Ectodermal cell (in vitro differentiated cells): ENCODE results near the gene GRID2.

ENCODE experiments used
- H3K27ac ChIP-seq: 2 replicates; pipeline ENCODE4 v1.7.0; 2013; ENCODE audit warnings: mild to moderate bottlenecking, low read depth, low read length; ENCODE audit not compliant: insufficient read depth, poor library complexity, severe bottlenecking
- H3K27me3 ChIP-seq: 2 replicates; pipeline ENCODE4 v1.7.0; 2013; ENCODE audit warnings: mild to moderate bottlenecking, low read length; ENCODE audit not compliant: insufficient read depth, control insufficient read depth, poor library complexity, severe bottlenecking
- H3K36me3 ChIP-seq: one replicate; pipeline ENCODE4 v1.7.0; 2013; ENCODE audit warnings: low read length; ENCODE audit not compliant: control insufficient read depth, insufficient read depth
- H3K4me1 ChIP-seq: one replicate; pipeline ENCODE4 v1.7.0; 2013; ENCODE audit warnings: low read length; ENCODE audit not compliant: control insufficient read depth, insufficient read depth
- H3K4me3 ChIP-seq: 2 replicates; pipeline ENCODE4 v1.7.0; 2013; ENCODE audit warnings: low read depth, low read length, control low read depth; ENCODE audit not compliant: insufficient read depth
- H3K9me3 ChIP-seq: 2 replicates; pipeline ENCODE4 v1.7.0; 2013; ENCODE audit warnings: mild to moderate bottlenecking, low read length, moderate library complexity; ENCODE audit not compliant: control insufficient read depth
- WGBS, 2 experiments: methylation state at CpG; one replicate each; pipeline ENCODE4 v1.1.7; 2013; ENCODE audit warnings: missing lambda C conversion rate in 2 of 2; 5-methylcytosine and 5-hydroxymethylcytosine counted together

The GRID2 gene

GRCh38 chr4:92968556-92968955, 664.8 kb downstream of the GRID2 start:
- Histone ChIP-seq H3K36me3 (no peaks in the 10 kb centered on the region), H3K4me1 (no peaks in the 10 kb centered on the region), H3K4me3 (no peak overlapping the region), H3K27me3 (no peaks in the 10 kb centered on the region), H3K9me3 (no peaks in the 10 kb centered on the region), H3K27ac (no peak overlapping the region)
- WGBS, 2 experiments = no CpG with 5 or more reads among the region's 1 CpG

DNA sequence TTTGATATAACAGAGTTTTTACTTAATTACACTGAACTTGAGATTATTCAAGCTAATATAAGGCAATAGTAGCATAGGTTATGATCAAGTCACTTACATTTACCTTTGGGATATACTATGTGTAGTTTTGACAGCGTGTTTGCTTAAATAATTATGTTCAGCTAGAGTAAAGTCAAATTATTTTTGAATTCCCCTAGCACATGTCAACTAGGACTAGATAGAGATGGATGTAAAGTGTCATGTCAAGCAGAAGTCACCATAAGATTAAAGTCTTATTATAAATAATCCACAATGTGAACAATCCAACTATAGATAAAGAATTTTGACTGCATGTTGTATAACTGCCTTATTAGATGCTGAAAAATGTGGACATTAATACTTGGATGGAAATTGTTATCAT, 665.2 kb downstream of the GRID2 start:
- no peak overlapping the region for H3K27ac ChIP-seq
- WGBS, 2 experiments = 86% methylated on average over 1 of the region's 1 CpG; no CpG with 5 or more reads in 1 of the 2 experiments
- no peaks in the 10 kb centered on the region for H3K4me1 ChIP-seq
- no peaks in the 10 kb centered on the region for H3K27me3 ChIP-seq
- no peaks in the 10 kb centered on the region for H3K36me3 ChIP-seq
- no peaks in the 10 kb centered on the region for H3K9me3 ChIP-seq
- H3K4me3 ChIP-seq = no peak overlapping the region

DNA sequence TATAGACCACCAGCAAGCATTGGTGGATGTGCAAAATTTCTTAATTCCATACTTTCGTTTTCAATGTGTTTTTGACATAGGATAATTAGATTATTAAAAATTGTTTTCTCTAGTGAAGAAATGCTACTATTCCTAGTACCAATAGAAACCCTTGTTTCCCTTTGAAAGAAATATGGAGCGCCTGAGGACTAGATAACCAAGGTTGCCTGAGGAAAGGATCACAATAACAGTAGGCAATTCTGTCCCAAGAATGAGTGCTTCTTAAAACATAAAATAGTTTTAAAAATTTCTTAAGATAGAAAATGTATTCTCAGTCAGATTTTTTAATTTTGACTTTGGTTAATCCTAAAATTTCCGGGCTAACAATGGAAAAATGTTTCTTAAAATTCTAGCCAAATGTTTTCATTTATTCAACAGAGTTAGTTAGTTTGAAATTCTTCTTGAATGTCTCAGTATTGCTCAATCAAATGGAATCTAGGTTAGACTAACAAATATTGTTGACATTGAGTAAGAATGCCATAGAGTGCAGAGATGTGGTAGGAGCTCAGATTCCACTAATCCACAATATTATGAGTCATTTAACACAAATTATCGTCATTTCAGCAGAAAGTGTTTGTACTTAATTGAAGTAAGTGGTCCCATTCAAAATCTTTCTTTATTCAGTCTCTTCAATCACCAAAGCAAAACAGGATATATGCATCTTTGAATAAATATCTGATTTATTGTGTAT, 666.0 kb downstream of the GRID2 start:
- Histone ChIP-seq H3K27ac (no peak overlapping the region), H3K27me3 (no peaks in the 10 kb centered on the region), H3K9me3 (no peaks in the 10 kb centered on the region), H3K4me3 (no peak overlapping the region), H3K4me1 (no peaks in the 10 kb centered on the region), H3K36me3 (no peaks in the 10 kb centered on the region)
- 94 to 100% methylated on average over 1 to 2 of the region's 4 CpGs for WGBS, 2 experiments

DNA sequence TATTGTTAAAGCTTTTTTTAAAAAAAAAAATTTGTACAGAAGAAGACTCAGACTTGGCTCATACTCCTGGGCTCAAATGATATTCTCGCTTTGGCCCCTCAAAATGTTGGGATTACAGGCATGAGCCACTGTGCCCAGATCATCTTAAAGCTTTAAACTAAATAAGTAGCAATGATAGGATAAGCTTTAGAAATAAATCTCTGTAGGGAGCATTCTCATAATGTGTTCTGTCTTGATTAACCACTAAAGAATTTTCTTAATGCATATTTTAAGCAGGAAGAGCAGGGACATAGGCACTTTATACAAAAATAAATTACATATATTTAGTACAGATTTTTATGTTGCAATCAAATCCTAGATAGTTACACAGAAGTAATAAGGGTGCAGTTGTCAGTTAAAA, 667.2 kb downstream of the GRID2 start:
- WGBS, 2 experiments = 90 to 100% methylated on average over 1 of the region's 1 CpG
- Histone ChIP-seq H3K27ac (no peak overlapping the region), H3K4me3 (no peak overlapping the region), H3K36me3 (no peaks in the 10 kb centered on the region), H3K4me1 (no peaks in the 10 kb centered on the region), H3K9me3 (no peaks in the 10 kb centered on the region), H3K27me3 (no peaks in the 10 kb centered on the region)

DNA sequence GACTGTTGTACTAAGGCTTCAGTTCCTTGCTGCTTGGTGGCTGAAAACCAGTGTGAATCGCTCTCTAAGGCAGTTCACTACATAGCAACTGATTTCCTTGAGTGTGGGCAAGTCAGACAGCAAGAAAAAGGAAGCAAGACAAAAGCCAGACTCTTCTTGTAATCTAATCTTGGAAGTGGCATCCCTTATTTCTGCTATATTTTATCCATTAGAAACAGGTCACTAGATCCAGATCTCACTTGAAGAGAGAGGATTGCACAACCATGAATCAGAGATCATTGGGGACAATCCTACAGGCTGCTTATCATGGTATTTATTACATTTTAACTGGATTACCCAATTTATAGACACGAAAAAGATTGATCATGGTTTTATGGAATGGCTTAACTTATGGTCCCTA, 684.5 kb downstream of the GRID2 start:
- Histone ChIP-seq H3K4me3 (no peak overlapping the region), H3K4me1 (no peaks in the 10 kb centered on the region), H3K9me3 (no peaks in the 10 kb centered on the region), H3K27ac (no peak overlapping the region), H3K27me3 (no peaks in the 10 kb centered on the region), H3K36me3 (no peaks in the 10 kb centered on the region)
- 94 to 100% methylated on average over 1 of the region's 2 CpGs for WGBS, 2 experiments

DNA sequence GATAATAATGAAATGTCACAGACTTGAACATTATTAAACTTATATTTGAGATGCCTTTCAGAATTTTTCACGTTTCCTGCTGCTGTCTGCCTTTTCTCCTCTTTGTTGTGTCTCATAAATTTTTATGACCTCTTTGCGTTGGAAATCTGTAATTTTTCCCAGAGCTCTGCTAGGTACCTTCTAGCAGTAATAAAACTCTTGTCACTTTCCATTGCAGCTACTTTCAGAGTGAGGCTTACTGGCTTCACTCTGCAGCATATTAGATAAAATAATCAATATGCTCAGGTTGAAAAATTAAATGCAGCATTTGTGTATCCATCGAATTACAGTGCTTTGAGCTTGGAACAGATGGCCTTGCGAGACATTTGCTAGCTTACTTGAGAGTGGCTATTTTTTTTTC, 689.0 kb downstream of the GRID2 start:
- Histone ChIP-seq H3K36me3 (no peaks in the 10 kb centered on the region), H3K4me1 (no peaks in the 10 kb centered on the region), H3K27me3 (no peaks in the 10 kb centered on the region), H3K9me3 (no peaks in the 10 kb centered on the region), H3K27ac (no peak overlapping the region), H3K4me3 (no peak overlapping the region)
- 88 to 96% methylated on average over 3 to 4 of the region's 4 CpGs for whole genome bisulfite sequencing, 2 experiments

GRCh38 chr4:92994727-92995126, 691.0 kb downstream of the GRID2 start:
- 69 to 91% methylated on average over 2 of the region's 2 CpGs for WGBS, 2 experiments
- no peaks in the 10 kb centered on the region for H3K36me3 ChIP-seq
- H3K4me1 ChIP-seq = no peaks in the 10 kb centered on the region
- no peaks in the 10 kb centered on the region for H3K9me3 ChIP-seq
- no peaks in the 10 kb centered on the region for H3K27me3 ChIP-seq
- no peak overlapping the region for H3K4me3 ChIP-seq
- no peak overlapping the region for H3K27ac ChIP-seq

DNA sequence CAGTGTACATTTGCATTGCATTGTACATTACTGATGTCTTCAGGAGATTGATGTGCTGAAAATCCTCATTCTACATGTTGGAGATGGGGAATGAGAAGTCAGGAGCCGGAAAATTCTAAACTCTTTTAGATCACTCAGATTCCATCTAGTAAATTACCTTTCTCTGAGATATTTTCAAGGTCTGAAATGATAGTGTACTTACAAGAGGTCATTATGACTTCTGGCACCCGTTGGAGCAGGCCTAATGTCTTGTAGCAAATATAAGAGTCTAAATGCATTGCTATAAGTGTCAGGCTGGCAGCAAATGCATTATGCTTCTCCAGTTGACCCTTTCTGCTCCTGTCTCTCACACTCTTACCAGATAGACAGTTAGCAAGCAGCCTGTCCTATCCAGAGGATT, 692.8 kb downstream of the GRID2 start:
- Histone ChIP-seq H3K9me3 (no peaks in the 10 kb centered on the region), H3K4me1 (no peaks in the 10 kb centered on the region), H3K4me3 (no peak overlapping the region), H3K36me3 (no peaks in the 10 kb centered on the region), H3K27me3 (no peaks in the 10 kb centered on the region), H3K27ac (no peak overlapping the region)
- 75 to 98% methylated on average over 1 to 2 of the region's 2 CpGs for WGBS, 2 experiments

- Histone ChIP-seq H3K36me3 (no peaks in the 10 kb centered on the region), H3K9me3 (no peaks in the 10 kb centered on the region), H3K27ac (no peak overlapping the region), H3K27me3 (no peaks in the 10 kb centered on the region), H3K4me3 (no peak overlapping the region), H3K4me1 (no peaks in the 10 kb centered on the region)
These were observed 697.1 kb downstream of the GRID2 start for GRCh38 chr4:93000910-93001309.

DNA sequence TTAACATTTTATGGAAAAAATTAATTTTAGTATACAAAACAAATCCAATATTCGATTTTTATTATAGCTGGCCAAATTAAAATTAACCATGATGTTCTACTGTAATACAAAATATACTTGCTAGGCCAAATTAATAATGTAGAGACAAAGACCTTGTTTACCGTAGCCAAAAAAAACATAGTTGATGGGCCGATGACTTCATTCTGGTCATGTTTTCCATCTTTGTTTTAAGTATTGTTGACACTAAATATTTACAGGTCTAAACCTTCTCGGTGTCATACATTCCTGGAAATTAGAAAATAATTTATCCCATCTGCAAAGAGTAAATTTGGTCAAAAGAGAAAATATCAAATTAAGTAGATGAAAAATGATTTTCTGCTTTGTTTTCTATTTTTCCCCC, 698.5 kb downstream of the GRID2 start:
- no peaks in the 10 kb centered on the region for H3K36me3 ChIP-seq
- no peaks in the 10 kb centered on the region for H3K4me1 ChIP-seq
- H3K27me3 ChIP-seq = no peaks in the 10 kb centered on the region
- no peak overlapping the region for H3K27ac ChIP-seq
- 96% methylated on average over 2 of the region's 4 CpGs; no CpG with 5 or more reads in 1 of the 2 experiments for WGBS, 2 experiments
- no peak overlapping the region for H3K4me3 ChIP-seq
- no peaks in the 10 kb centered on the region for H3K9me3 ChIP-seq

GRCh38 chr4:93016350-93016749, 712.6 kb downstream of the GRID2 start:
- H3K4me3 ChIP-seq = no peak overlapping the region
- H3K27me3 ChIP-seq = no peaks in the 10 kb centered on the region
- H3K9me3 ChIP-seq = no peaks in the 10 kb centered on the region
- H3K36me3 ChIP-seq = no peaks in the 10 kb centered on the region
- H3K4me1 ChIP-seq = no peaks in the 10 kb centered on the region
- no peak overlapping the region for H3K27ac ChIP-seq
- WGBS, 2 experiments = 88 to 92% methylated on average over 2 of the region's 2 CpGs
